PC-9 (cell line): Measurements from ENCODE around the gene ADIPOR2. TPM values are rescaled to one million over a fixed set of nuclear protein-coding genes. Genes with fewer than 3 reads are reported as not detected.

Experiments used
- BruUV-seq: library from RNA; stranded (reverse); fragments of 400-500 nt; replicated peaks from 2 replicates; lab custom pipeline; 2021; lab: Mats Ljungman, UMichigan
- CTCF ChIA-PET: fragments of 300-600 bp; sonication (Branson Sonifier 250); formaldehyde crosslinking; loops from one replicate; lab custom pipeline; 2022; ENCODE audit warnings: antibody characterized with exemption; lab: Charles Lee
- POLR2A ChIA-PET: fragments of 300-600 bp; sonication (Branson Sonifier 250); formaldehyde crosslinking; loops from one replicate; lab custom pipeline; 2022; ENCODE audit warnings: antibody characterized with exemption; ENCODE audit not compliant: unreplicated experiment; lab: Charles Lee
- DNase-seq, 2 experiments: peaks; one replicate each; pipeline versions ENCODE4 v3.0.0 to v3.0.0-alpha.2; 2015 to 2022; ENCODE audit warnings: mixed read lengths in 1 of 2
- H2AFZ ChIP-seq: fragments of 200-600 bp; sonication (generic); 2 replicates; pipeline ENCODE4 v1.8.1; 2017; ENCODE audit warnings: antibody characterized with exemption
- H3F3A ChIP-seq: fragments of 200-600 bp; sonication (generic); 2 replicates; pipeline ENCODE4 v1.8.1; 2017; ENCODE audit warnings: antibody characterized with exemption, mild to moderate bottlenecking, low read depth; ENCODE audit not compliant: insufficient read depth
- H3K27ac ChIP-seq: fragments of 200-600 bp; sonication (generic); 2 replicates; pipeline ENCODE4 v1.6.1; 2016; ENCODE audit warnings: mixed run types
- H3K27me3 ChIP-seq: fragments of 200-600 bp; sonication (generic); 2 replicates; pipeline ENCODE4 v1.6.1; 2016; ENCODE audit warnings: low read depth, mixed run types; ENCODE audit not compliant: insufficient read depth
- H3K36me3 ChIP-seq: fragments of 200-600 bp; sonication (generic); 2 replicates; pipeline ENCODE4 v1.6.1; 2016; ENCODE audit warnings: low read depth, mixed run types
- H3K4me1 ChIP-seq: fragments of 200-600 bp; sonication (generic); replicated peaks from 2 replicates; pipeline ENCODE4 v1.6.1; 2016; ENCODE audit warnings: mixed run types; ENCODE audit not compliant: insufficient read depth
- H3K4me2 ChIP-seq: fragments of 200-600 bp; sonication (generic); 2 replicates; pipeline ENCODE4 v1.6.1; 2017; ENCODE audit warnings: mixed run types
- H3K4me3 ChIP-seq: fragments of 200-600 bp; sonication (generic); 2 replicates; pipeline ENCODE4 v1.6.1; 2016; ENCODE audit warnings: mixed run types
- H3K79me2 ChIP-seq: fragments of 200-600 bp; sonication (generic); 2 replicates; pipeline ENCODE4 v1.6.1; 2017; ENCODE audit warnings: low read depth, mixed run types
- H3K9me2 ChIP-seq: fragments of 200-600 bp; sonication (generic); 2 replicates; pipeline ENCODE4 v1.8.1; 2017; ENCODE audit warnings: mild to moderate bottlenecking; ENCODE audit not compliant: insufficient read depth
- H3K9me3 ChIP-seq: fragments of 200-600 bp; sonication (generic); 2 replicates; pipeline ENCODE4 v1.8.1; 2016; ENCODE audit warnings: low read depth; ENCODE audit not compliant: insufficient read depth
- H4K20me1 ChIP-seq: fragments of 200-600 bp; sonication (generic); 2 replicates; pipeline ENCODE4 v1.8.1; 2017; ENCODE audit not compliant: insufficient read depth
- CTCF ChIP-seq: fragments of 200-600 bp; sonication (generic); conservative IDR thresholded peaks from 2 replicates; pipeline ENCODE4 v1.6.1; 2017; ENCODE audit warnings: mixed run types, antibody characterized with exemption, mild to moderate bottlenecking, moderate library complexity
- EZH2 ChIP-seq: fragments of 200-600 bp; sonication (generic); IDR thresholded peaks from 2 replicates; pipeline ENCODE4 v1.8.0; 2017; ENCODE audit warnings: antibody characterized with exemption, low read depth
- intact Hi-C: fragments of 100-400 bp; cut with micrococcal nuclease; formaldehyde crosslinking; loops from one replicate; pipeline ENCODE4 v1.10.0; 2022; ENCODE audit not compliant: unreplicated experiment
- total RNA-seq: library from RNA; stranded (reverse); gene quantifications from 2 replicates; pipeline ENCODE4 v1.2.3, GENCODE V29; 2021

ADIPOR2 gene
- total RNA-seq, 1 experiment from 2014 or later: 107 TPM

GRCh38 chr12:1749019-1749418, 58.1 kb downstream of the ADIPOR2 start:
- Histone ChIP-seq H3K4me2 (no peak overlapping the region), H3K9me3 (peaks cover 23% of the 10 kb centered on the region), H3K9me2 (no peaks in the 10 kb centered on the region), H3K4me1 (no peaks in the 10 kb centered on the region), H3K27ac (no peak overlapping the region), H3K36me3 (peaks cover 34% of the 10 kb centered on the region; the same call in 1 of the 2 replicates), H3K79me2 (peaks cover 66% of the 10 kb centered on the region), H4K20me1 (no peaks in the 10 kb centered on the region; the same call in 1 of the 2 replicates), H3F3A (peaks cover 24% of the 10 kb centered on the region; the same call in 1 of the 2 replicates), H3K4me3 (no peak overlapping the region), H3K27me3 (no peaks in the 10 kb centered on the region), H2AFZ (no peak overlapping the region)
- TF ChIP-seq CTCF (no peak), EZH2 (no peak)
- ChIA-PET POLR2A (no interaction called here), CTCF (no interaction called here)
- DNase-seq: no peak
- intact Hi-C loops: no loop called here
- BruUV-seq: no TSS peak

- Histone ChIP-seq H4K20me1 (no peaks in the 10 kb centered on the region; the same call in 1 of the 2 replicates), H3F3A (peaks cover 24% of the 10 kb centered on the region; the same call in 1 of the 2 replicates), H3K36me3 (peaks cover 30% of the 10 kb centered on the region; the same call in 1 of the 2 replicates), H3K4me1 (no peaks in the 10 kb centered on the region), H3K27ac (no peak overlapping the region), H3K9me3 (peaks cover 23% of the 10 kb centered on the region), H3K27me3 (no peaks in the 10 kb centered on the region), H3K79me2 (peaks cover 66% of the 10 kb centered on the region), H3K4me2 (no peak overlapping the region), H2AFZ (no peak overlapping the region), H3K4me3 (no peak overlapping the region), H3K9me2 (no peaks in the 10 kb centered on the region)
- intact Hi-C loops: no loop called here
- no peak for TF ChIP-seq CTCF
- no peak for TF ChIP-seq EZH2
- no TSS peak for BruUV-seq
- ChIA-PET POLR2A (no interaction called here), CTCF (no interaction called here)
- no peak for DNase-seq
Measured at GRCh38 chr12:1750300-1750699, 59.4 kb downstream of the ADIPOR2 start.

GRCh38 chr12:1758376-1758775, 67.5 kb downstream of the ADIPOR2 start:
- BruUV-seq: no TSS peak
- H3K27ac ChIP-seq: no peak overlapping the region; the same call in 1 of the 2 replicates
- peaks cover 48% of the 10 kb centered on the region for H3K79me2 ChIP-seq
- no peaks in the 10 kb centered on the region for H4K20me1 ChIP-seq
- no peak for DNase-seq
- H3K9me2 ChIP-seq: no peaks in the 10 kb centered on the region
- no peaks in the 10 kb centered on the region for H3K27me3 ChIP-seq
- H3F3A ChIP-seq: peaks cover 35% of the 10 kb centered on the region
- no peak overlapping the region for H3K4me3 ChIP-seq
- POLR2A ChIA-PET: no interaction called here
- H3K9me3 ChIP-seq: peaks cover 18% of the 10 kb centered on the region
- H3K36me3 ChIP-seq: peaks cover 67% of the 10 kb centered on the region
- no peak overlapping the region for H3K4me2 ChIP-seq
- peaks cover 16% of the 10 kb centered on the region; the same call in 1 of the 2 replicates for H3K4me1 ChIP-seq
- no peak for TF ChIP-seq CTCF
- TF ChIP-seq EZH2: no peak
- H2AFZ ChIP-seq: no peak overlapping the region
- CTCF ChIA-PET: no interaction called here
- intact Hi-C loops: no loop called here
